Memory B cell (primary cell): Measurements from ENCODE around the gene RPL28.

Experiments
- ATAC-seq: fragments of 150-1000 bp; cut with Tn5 transposase; 2 replicates; pipeline ENCODE4 v1.10.0; 2021; ENCODE audit warnings: low read depth, mild to moderate bottlenecking, moderate library complexity
- DNase-seq, 2 donors: peaks; one replicate each; pipeline ENCODE4 v3.0.0; 2022; ENCODE audit warnings: low spot score in 2 of 2
- H3K27ac Mint-ChIP-seq: one replicate; pipeline ENCODE4 v1.8.0; 2022; ENCODE audit warnings: mild to moderate bottlenecking, moderate library complexity, mixed read lengths
- H3K27me3 Mint-ChIP-seq: one replicate; pipeline ENCODE4 v1.8.0; 2022; ENCODE audit warnings: mixed read lengths
- H3K36me3 Mint-ChIP-seq: one replicate; pipeline ENCODE4 v1.8.0; 2022; ENCODE audit warnings: mild to moderate bottlenecking, mixed read lengths
- H3K4me1 Mint-ChIP-seq: one replicate; pipeline ENCODE4 v1.8.0; 2022; ENCODE audit warnings: mixed read lengths
- H3K4me3 Mint-ChIP-seq: one replicate; pipeline ENCODE4 v1.8.0; 2022; ENCODE audit warnings: mild to moderate bottlenecking, moderate library complexity, mixed read lengths
- H3K9me3 Mint-ChIP-seq: one replicate; pipeline ENCODE4 v1.8.0; 2022; ENCODE audit warnings: mixed read lengths

Gene RPL28

DNA sequence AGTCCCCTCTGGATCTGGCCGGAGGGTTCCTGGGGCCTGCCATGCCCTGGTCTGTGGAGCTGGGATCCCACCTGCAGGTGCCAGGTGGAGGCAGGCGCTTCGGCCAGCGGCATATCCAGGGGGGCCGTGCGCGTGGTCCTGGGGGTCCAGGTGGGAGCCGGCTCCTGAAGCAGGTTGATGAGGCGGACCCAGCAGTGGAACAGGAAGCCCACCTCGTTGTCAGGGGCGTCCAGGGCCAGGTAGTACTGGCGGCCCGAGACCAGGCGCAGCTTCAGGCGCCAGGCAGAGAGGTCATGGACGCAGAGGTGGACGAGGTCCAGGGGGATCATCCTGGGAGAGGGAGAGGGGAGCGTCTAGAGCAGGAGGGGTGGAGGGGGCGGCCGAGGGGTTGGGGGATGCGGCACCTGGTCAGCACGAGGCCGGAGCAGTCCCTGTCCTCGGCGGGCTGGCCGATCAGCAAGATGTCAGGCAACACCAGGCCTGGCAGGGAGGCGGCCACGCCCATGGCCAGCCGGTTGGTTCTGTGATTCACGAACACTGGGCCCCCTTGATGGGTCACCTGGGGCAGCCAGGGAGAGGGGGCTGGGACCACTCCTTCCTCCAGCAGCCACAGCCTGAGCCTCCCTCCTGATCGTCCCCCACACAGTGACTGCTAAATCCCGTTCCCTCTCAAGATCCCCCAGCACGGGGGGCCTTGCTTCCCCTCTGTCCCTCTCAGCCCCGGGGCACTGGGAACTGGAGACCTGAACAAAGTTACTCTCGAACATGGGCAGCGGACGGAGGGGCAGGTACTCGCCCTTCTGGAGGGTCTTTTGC lies 23.4 kb upstream of the RPL28 start:
- no peak overlapping the region for H3K27ac Mint-ChIP-seq

DNA sequence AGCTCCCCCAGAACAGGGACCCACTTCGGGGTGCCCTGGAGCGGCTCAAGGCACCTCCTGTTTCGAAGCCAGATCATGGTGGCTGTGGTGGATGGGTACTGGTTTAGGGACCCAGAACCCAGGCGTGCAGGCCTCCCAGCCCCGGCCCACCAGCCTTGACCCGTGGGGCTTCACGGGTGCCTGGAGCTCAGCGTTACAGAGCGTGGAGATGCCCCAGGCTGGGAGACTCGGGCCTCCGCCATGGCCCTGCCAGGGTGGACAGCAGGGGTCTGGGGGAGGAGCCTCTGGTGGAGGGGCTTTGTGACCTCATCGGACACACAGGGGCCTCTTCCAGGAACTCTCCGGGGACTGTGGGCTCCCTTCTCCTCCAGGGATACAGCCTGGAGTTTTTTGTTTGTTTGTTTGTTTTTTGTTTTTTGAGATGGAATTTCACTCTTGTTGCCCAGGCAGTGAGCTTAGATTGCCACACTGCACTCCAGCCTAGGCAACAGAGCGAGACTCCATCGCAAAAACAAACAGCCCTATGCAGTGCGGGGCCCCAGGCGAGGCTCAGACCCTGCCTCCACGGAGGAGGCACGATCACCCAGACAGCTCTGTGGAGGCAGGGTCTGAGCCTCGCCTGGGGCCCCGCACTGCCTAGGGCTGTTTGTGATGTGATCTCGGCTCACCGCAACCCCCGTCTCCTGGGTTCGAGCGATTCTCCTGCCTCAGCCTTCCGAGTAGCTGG lies 22.6 kb upstream of the RPL28 start, which contains the start of gene GARIN5B:
Gene GARIN5B (minus strand): TSS at position 271 of the 727 bp plus-strand sequence. CDS start 194 bp downstream, at position 77.
- DNase-seq, result no peak
- Mint-ChIP-seq H3K27ac (no peak within 1 kb of the TSS), H3K4me1 (no peaks in the 10 kb centered on the region), H3K9me3 (no peaks in the 10 kb centered on the region), H3K4me3 (no peak within 1 kb of the TSS), H3K36me3 (no peaks in the 10 kb centered on the region), H3K27me3 (peaks cover 14% of the 10 kb centered on the region)
- ATAC-seq, result no peak

More for the DNA sequence above, 23.4 kb upstream of the RPL28 start:
- Mint-ChIP-seq H3K36me3 (no peaks in the 10 kb centered on the region), H3K9me3 (no peaks in the 10 kb centered on the region), H3K4me3 (no peak overlapping the region), H3K4me1 (no peaks in the 10 kb centered on the region), H3K27me3 (peaks cover 16% of the 10 kb centered on the region)
- DNase-seq, result no peak
- no peak for ATAC-seq

DNA sequence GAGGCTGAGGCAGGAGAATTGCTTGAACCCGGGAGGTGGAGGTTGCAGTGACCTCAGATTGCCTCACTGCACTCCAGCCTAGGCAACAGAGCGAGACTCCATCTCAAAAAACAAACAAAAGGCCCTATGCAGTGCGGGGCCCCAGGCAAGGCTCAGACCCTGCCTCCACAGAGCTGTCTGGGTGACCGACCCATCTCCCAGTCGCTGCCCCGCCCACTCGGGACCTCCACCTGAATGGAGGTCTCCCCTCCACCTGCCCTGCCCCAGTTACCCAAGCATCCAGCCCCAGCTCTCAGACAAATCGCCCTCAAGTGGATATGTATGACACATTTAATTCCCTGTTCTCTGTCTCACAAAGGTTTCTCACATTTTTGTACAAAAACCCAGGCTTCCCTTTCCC lies 20.5 kb upstream of the RPL28 start:
- ATAC-seq, result no peak
- DNase-seq, result no peak
- Mint-ChIP-seq H3K36me3 (peaks cover 2% of the 10 kb centered on the region), H3K4me3 (no peak overlapping the region), H3K4me1 (peaks cover 3% of the 10 kb centered on the region), H3K27ac (no peak overlapping the region), H3K9me3 (no peaks in the 10 kb centered on the region), H3K27me3 (peaks cover 18% of the 10 kb centered on the region)

GRCh38 chr19:55365964-55366363 lies 19.8 kb upstream of the RPL28 start:
- no peak overlapping the region for H3K27ac Mint-ChIP-seq
- H3K36me3 Mint-ChIP-seq, result peaks cover 2% of the 10 kb centered on the region
- no peak for ATAC-seq
- H3K4me1 Mint-ChIP-seq, result peaks cover 6% of the 10 kb centered on the region
- H3K9me3 Mint-ChIP-seq, result no peaks in the 10 kb centered on the region
- DNase-seq, result no peak
- H3K4me3 Mint-ChIP-seq, result no peak overlapping the region
- peaks cover 22% of the 10 kb centered on the region for H3K27me3 Mint-ChIP-seq

GRCh38 chr19:55366790-55367189 lies 18.9 kb upstream of the RPL28 start:
- ATAC-seq (no peak), DNase-seq (no peak)
- Mint-ChIP-seq H3K27me3 (peaks cover 24% of the 10 kb centered on the region), H3K27ac (no peak overlapping the region), H3K4me3 (no peak overlapping the region), H3K9me3 (no peaks in the 10 kb centered on the region), H3K4me1 (peaks cover 7% of the 10 kb centered on the region), H3K36me3 (peaks cover 2% of the 10 kb centered on the region)

- DNase-seq (no peak), ATAC-seq (no peak)
- Mint-ChIP-seq H3K9me3 (no peaks in the 10 kb centered on the region), H3K4me3 (no peak overlapping the region), H3K4me1 (peaks cover 10% of the 10 kb centered on the region), H3K27ac (no peak overlapping the region), H3K36me3 (peaks cover 2% of the 10 kb centered on the region), H3K27me3 (peaks cover 30% of the 10 kb centered on the region)
These were observed 17.6 kb upstream of the RPL28 start for GRCh38 chr19:55368106-55368505.

GRCh38 chr19:55368701-55369563 lies 16.8 kb upstream of the RPL28 start:
- DNase-seq, result no peak
- Mint-ChIP-seq H3K36me3 (peaks cover 2% of the 10 kb centered on the region), H3K27ac (no peak overlapping the region), H3K9me3 (no peaks in the 10 kb centered on the region), H3K27me3 (peaks cover 36% of the 10 kb centered on the region), H3K4me1 (peaks cover 14% of the 10 kb centered on the region), H3K4me3 (no peak overlapping the region)
- peak; percentile 48 for ATAC-seq

GRCh38 chr19:55369653-55370304 lies 16.0 kb upstream of the RPL28 start:
- DNase-seq (no peak), ATAC-seq (peak; percentile 47)
- no peaks in the 10 kb centered on the region for H3K9me3 Mint-ChIP-seq
- H3K36me3 Mint-ChIP-seq, result peaks cover 2% of the 10 kb centered on the region
- no peak overlapping the region for H3K27ac Mint-ChIP-seq
- peak overlapping the region; percentile 85 for H3K4me3 Mint-ChIP-seq
- H3K27me3 Mint-ChIP-seq, result peaks cover 36% of the 10 kb centered on the region
- peaks cover 14% of the 10 kb centered on the region for H3K4me1 Mint-ChIP-seq

DNA sequence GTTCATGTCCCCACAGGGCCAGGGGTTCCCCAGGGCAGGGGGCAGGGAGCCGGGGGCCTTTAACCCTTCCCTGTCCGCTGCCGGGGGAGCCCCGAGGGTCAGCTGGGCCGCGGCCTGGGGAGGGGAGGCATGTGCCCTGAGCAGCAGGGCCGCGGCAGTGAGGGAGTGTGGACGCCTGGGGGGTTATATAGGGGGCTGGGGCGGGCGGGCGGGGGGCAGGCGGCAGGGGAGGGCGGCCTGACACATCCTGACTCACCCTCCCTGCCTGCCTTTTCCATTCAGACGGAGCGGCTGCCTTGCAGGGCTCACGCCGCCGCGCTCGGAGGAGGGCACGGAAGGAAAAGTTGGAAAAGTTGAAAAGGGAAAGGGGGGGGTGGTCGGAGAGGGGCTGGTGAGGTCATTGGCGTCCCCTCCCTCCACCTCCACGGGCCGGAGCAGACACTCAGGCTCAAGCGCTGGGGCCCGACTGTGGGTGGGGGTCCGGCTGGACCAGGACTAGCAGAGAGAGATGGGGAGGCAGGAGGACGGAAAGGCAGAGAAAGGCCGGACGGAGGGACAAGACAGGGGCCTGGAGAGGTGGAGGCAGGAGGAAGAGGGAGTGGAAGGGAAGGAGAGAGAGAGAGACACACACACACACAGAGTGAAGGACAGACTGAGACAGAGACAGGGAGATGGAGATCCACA lies 15.3 kb upstream of the RPL28 start, which contains the start of gene IL11:
Gene IL11 (minus strand): TSS at position 159 of the 684 bp plus-strand sequence. CDS start 153 bp downstream, at position 6.
- Mint-ChIP-seq H3K27me3 (peaks cover 38% of the 10 kb centered on the region), H3K4me1 (peaks cover 14% of the 10 kb centered on the region), H3K4me3 (peak within 1 kb of the TSS; percentile 85), H3K36me3 (peaks cover 2% of the 10 kb centered on the region), H3K27ac (no peak within 1 kb of the TSS), H3K9me3 (no peaks in the 10 kb centered on the region)
- DNase-seq (no peak), ATAC-seq (no peak)

- Mint-ChIP-seq H3K27me3 (peaks cover 41% of the 10 kb centered on the region), H3K9me3 (no peaks in the 10 kb centered on the region), H3K4me3 (no peak overlapping the region), H3K27ac (no peak overlapping the region), H3K4me1 (peaks cover 14% of the 10 kb centered on the region), H3K36me3 (peaks cover 2% of the 10 kb centered on the region)
- ATAC-seq (no peak), DNase-seq (no peak)
These were observed 13.2 kb upstream of the RPL28 start for GRCh38 chr19:55372316-55373081.

GRCh38 chr19:55373306-55373992 lies 12.3 kb upstream of the RPL28 start:
- peak in 1 of 2 donors; percentile 15 for DNase-seq
- H3K27ac Mint-ChIP-seq, result no peak overlapping the region
- no peak for ATAC-seq
- H3K4me3 Mint-ChIP-seq, result no peak overlapping the region
- no peaks in the 10 kb centered on the region for H3K9me3 Mint-ChIP-seq
- H3K4me1 Mint-ChIP-seq, result peaks cover 14% of the 10 kb centered on the region
- peaks cover 2% of the 10 kb centered on the region for H3K36me3 Mint-ChIP-seq
- H3K27me3 Mint-ChIP-seq, result peaks cover 41% of the 10 kb centered on the region
